Uterus (tissue), 2 donors: ENCODE data around the gene DPP10.

Experiments used
- POLR2A ChIP-seq, 2 donors: fragments of 450-650 bp; IDR thresholded peaks; one replicate each; pipeline ENCODE4 v1.6.1; 2016; ENCODE audit warnings: antibody characterized with exemption in 2 of 2, mild to moderate bottlenecking in 1 of 2, moderate library complexity in 1 of 2
- TF ChIP-seq, protein P1 (sequence below), 4 experiments: fragments of 200-600 bp in 2 of 4; fragments of 450-650 bp in 2 of 4; sonication (generic) in 2 of 4; IDR thresholded peaks; one replicate each; pipeline ENCODE4 v1.5.1; 2016 to 2019; ENCODE audit warnings: antibody characterized with exemption in 4 of 4, mild to moderate bottlenecking in 2 of 4, moderate library complexity in 1 of 4

DNA sequence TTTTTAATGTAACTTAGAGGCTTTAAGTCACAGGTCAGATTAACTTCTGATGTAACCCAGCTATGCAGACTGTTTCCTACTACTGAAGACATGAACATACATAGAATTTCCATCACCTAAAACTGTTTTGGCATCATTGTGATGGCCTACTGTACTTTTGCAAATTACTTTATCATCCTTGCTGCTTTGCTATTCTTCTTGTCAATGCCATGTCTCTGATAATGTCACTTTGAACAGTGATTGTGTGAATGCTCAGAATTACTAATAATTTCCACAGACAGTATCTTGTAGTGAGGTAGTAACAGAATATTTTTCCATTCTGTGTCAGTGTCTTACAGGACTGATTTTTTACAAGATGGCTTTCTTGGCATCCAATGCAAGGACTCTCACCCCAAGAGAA is 663.5 kb downstream of the DPP10 start:
- TF ChIP-seq, protein P1, sequence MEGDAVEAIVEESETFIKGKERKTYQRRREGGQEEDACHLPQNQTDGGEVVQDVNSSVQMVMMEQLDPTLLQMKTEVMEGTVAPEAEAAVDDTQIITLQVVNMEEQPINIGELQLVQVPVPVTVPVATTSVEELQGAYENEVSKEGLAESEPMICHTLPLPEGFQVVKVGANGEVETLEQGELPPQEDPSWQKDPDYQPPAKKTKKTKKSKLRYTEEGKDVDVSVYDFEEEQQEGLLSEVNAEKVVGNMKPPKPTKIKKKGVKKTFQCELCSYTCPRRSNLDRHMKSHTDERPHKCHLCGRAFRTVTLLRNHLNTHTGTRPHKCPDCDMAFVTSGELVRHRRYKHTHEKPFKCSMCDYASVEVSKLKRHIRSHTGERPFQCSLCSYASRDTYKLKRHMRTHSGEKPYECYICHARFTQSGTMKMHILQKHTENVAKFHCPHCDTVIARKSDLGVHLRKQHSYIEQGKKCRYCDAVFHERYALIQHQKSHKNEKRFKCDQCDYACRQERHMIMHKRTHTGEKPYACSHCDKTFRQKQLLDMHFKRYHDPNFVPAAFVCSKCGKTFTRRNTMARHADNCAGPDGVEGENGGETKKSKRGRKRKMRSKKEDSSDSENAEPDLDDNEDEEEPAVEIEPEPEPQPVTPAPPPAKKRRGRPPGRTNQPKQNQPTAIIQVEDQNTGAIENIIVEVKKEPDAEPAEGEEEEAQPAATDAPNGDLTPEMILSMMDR (IDR thresholded peaks at IDR 0.05): no peak
- no peak for TF ChIP-seq POLR2A (IDR thresholded peaks at IDR 0.05)
